Placental pericyte (primary cell): ENCODE data around the gene SIGLEC1. TPM values are rescaled to one million over a fixed set of nuclear protein-coding genes. Genes with fewer than 3 reads are reported as not detected.

Experiments used
- total RNA-seq: library from RNA; depleted of rRNA; stranded (reverse); fragments of >200 nt; gene quantifications from 2 replicates; pipeline ENCODE4 v1.2.3, GENCODE V29; 2012

Gene SIGLEC1
- under 0.01 TPM in 2 replicates for total RNA-seq

GRCh38 chr20:3712279-3712873, at the start of gene SIGLEC1:
Gene SIGLEC1, minus strand, starts transcription at chr20:3712600. Its CDS starts 5,472 bp downstream, at chr20:3707128.

GRCh38 chr20:3732327-3733118, 20.1 kb upstream of the SIGLEC1 start, which contains the start of gene HSPA12B:
Gene HSPA12B, plus strand, starts transcription at chr20:3732685. Its CDS starts 5,990 bp downstream, at chr20:3738675.

GRCh38 chr20:3681931-3682781, 30.2 kb downstream of the SIGLEC1 start, which contains the start of gene ADAM33:
Gene ADAM33, minus strand, starts transcription at chr20:3682010. Its CDS starts 6 bp downstream, at chr20:3682004.

GRCh38 chr20:3663031-3663701, 49.2 kb downstream of the SIGLEC1 start, which contains the start of gene GFRA4:
Gene GFRA4, minus strand, starts transcription at chr20:3663399. Its CDS starts 0 bp downstream, at chr20:3663399.

Other genes starting within 250 kb of the SIGLEC1 start
- gene ATRN, start 241.6 kb downstream of the SIGLEC1 start, total RNA-seq = 44.0 and 46.6 TPM in 2 replicates
- gene GFRA4, start 49.2 kb downstream of the SIGLEC1 start, total RNA-seq = not detected in 2 replicates
- 11.4 and 19.5 TPM in 2 replicates for gene ADAM33, start 30.6 kb downstream of the SIGLEC1 start, total RNA-seq
- under 0.01 TPM in 1 of 2 replicates, not detected in the other for gene HSPA12B, start 20.1 kb upstream of the SIGLEC1 start, total RNA-seq
- gene ADISSP, start 55.2 kb upstream of the SIGLEC1 start, total RNA-seq = 13.8 and 31.2 TPM in 2 replicates
- gene SPEF1, start 68.8 kb upstream of the SIGLEC1 start, total RNA-seq = 0.14 and 0.22 TPM in 2 replicates
- gene CENPB, start 74.1 kb upstream of the SIGLEC1 start, total RNA-seq = 105 and 150 TPM in 2 replicates
- gene CDC25B, start 83.7 kb upstream of the SIGLEC1 start, total RNA-seq = 70.7 and 92.6 TPM in 2 replicates
- gene AP5S1, start 107.9 kb upstream of the SIGLEC1 start, total RNA-seq = 24.9 and 33.6 TPM in 2 replicates
- gene MAVS, start 134.2 kb upstream of the SIGLEC1 start, total RNA-seq = 23.2 and 42.4 TPM in 2 replicates
- 50.3 and 67.0 TPM in 2 replicates for gene PANK2, start 176.8 kb upstream of the SIGLEC1 start, total RNA-seq